ENCODE data around the gene NTM.

The NTM gene

GRCh38 chr11:131533149-131533548 is 162.7 kb downstream of the NTM start:
- no peak for TF ChIP-seq CTCF (IDR thresholded peaks at IDR 0.05; ENCODE audit: borderline replicate concordance, insufficient read depth, low read depth, low read length)
- no peak overlapping the region for H3K4me3 ChIP-seq (ENCODE audit: low read depth, low read length)

GRCh38 chr11:131533998-131534397 is 163.6 kb downstream of the NTM start:
- no peak for TF ChIP-seq CTCF (IDR thresholded peaks at IDR 0.05; ENCODE audit: borderline replicate concordance, insufficient read depth, low read depth, low read length)
- H3K4me3 ChIP-seq (ENCODE audit: low read depth, low read length), result no peak overlapping the region

- no peak overlapping the region for H3K4me3 ChIP-seq (ENCODE audit: low read depth, low read length)
- no peak for TF ChIP-seq CTCF (IDR thresholded peaks at IDR 0.05; ENCODE audit: borderline replicate concordance, insufficient read depth, low read depth, low read length)
Observed at GRCh38 chr11:131534611-131535010, 164.2 kb downstream of the NTM start.

GRCh38 chr11:131536159-131536558 is 165.7 kb downstream of the NTM start:
- H3K4me3 ChIP-seq (ENCODE audit: low read depth, low read length), result no peak overlapping the region
- TF ChIP-seq CTCF (IDR thresholded peaks at IDR 0.05; ENCODE audit: borderline replicate concordance, insufficient read depth, low read depth, low read length), result no peak

GRCh38 chr11:131537196-131537595 is 166.8 kb downstream of the NTM start:
- no peak overlapping the region for H3K4me3 ChIP-seq (ENCODE audit: low read depth, low read length)
- TF ChIP-seq CTCF (IDR thresholded peaks at IDR 0.05; ENCODE audit: borderline replicate concordance, insufficient read depth, low read depth, low read length), result no peak

- no peak overlapping the region for H3K4me3 ChIP-seq (ENCODE audit: low read depth, low read length)
- TF ChIP-seq CTCF (IDR thresholded peaks at IDR 0.05; ENCODE audit: borderline replicate concordance, insufficient read depth, low read depth, low read length), result no peak
Observed at GRCh38 chr11:131537748-131538147, 167.3 kb downstream of the NTM start.

GRCh38 chr11:131538322-131538721 is 167.9 kb downstream of the NTM start:
- H3K4me3 ChIP-seq (ENCODE audit: low read depth, low read length), result no peak overlapping the region
- no peak for TF ChIP-seq CTCF (IDR thresholded peaks at IDR 0.05; ENCODE audit: borderline replicate concordance, insufficient read depth, low read depth, low read length)

Data from GM12875 (cell line).